Natural killer cell (primary cell): Measurements from ENCODE around the gene UBXN6. TPM values are rescaled to one million over a fixed set of nuclear protein-coding genes. Genes with fewer than 3 reads are reported as not detected.

ENCODE experiments used
- ATAC-seq, 3 donors: fragments of 150-1000 bp in 2 of 3; fragments of 200-7000 bp in 1 of 3; cut with Tn5 transposase; 1 replicate in 1 of 3; 2 replicates in 2 of 3; pipeline ENCODE4 v1.10.0; 2021; ENCODE audit warnings: mild to moderate bottlenecking in 2 of 3, moderate library complexity in 2 of 3
- DNase-seq, 2 donors: peaks; one replicate each; pipeline versions ENCODE4 v3.0.0 to v3.0.0-alpha.2; 2013 to 2021; ENCODE audit warnings: mixed read lengths in 1 of 2
- H3K27ac ChIP-seq: one replicate; pipeline ENCODE4 v1.5.1; 2013; ENCODE audit warnings: mild to moderate bottlenecking, low read length
- H3K27me3 ChIP-seq: one replicate; pipeline ENCODE4 v1.6.1; 2013; ENCODE audit warnings: low read length; ENCODE audit not compliant: control insufficient read depth, insufficient read depth
- H3K36me3 ChIP-seq: one replicate; pipeline ENCODE4 v1.6.1; 2013; ENCODE audit warnings: low read length; ENCODE audit not compliant: control insufficient read depth, insufficient read depth
- H3K4me1 ChIP-seq: one replicate; pipeline ENCODE4 v1.6.1; 2013; ENCODE audit warnings: low read length; ENCODE audit not compliant: control insufficient read depth, insufficient read depth
- H3K4me3 ChIP-seq: one replicate; pipeline ENCODE4 v1.5.1; 2013; ENCODE audit warnings: low read length
- H3K9me3 ChIP-seq: one replicate; pipeline ENCODE4 v1.6.1; 2013; ENCODE audit warnings: low read length; ENCODE audit not compliant: control insufficient read depth, insufficient read depth
- H3K27ac Mint-ChIP-seq, 2 donors: one replicate each; pipeline ENCODE4 v1.8.0; 2022; ENCODE audit warnings: mild to moderate bottlenecking in 2 of 2, mixed read lengths in 2 of 2, moderate library complexity in 1 of 2
- H3K27me3 Mint-ChIP-seq, 2 donors: one replicate each; pipeline ENCODE4 v1.8.0; 2022; ENCODE audit warnings: low read depth in 2 of 2, mixed read lengths in 2 of 2
- H3K36me3 Mint-ChIP-seq: one replicate; pipeline ENCODE4 v1.8.0; 2022; ENCODE audit warnings: mixed read lengths
- H3K4me1 Mint-ChIP-seq, 2 donors: one replicate each; pipeline ENCODE4 v1.8.0; 2022; ENCODE audit warnings: mixed read lengths in 2 of 2
- H3K4me3 Mint-ChIP-seq: one replicate; pipeline ENCODE4 v1.8.0; 2022; ENCODE audit warnings: mild to moderate bottlenecking, moderate library complexity, mixed read lengths
- H3K9me3 Mint-ChIP-seq, 2 donors: one replicate each; pipeline ENCODE4 v1.8.0; 2022; ENCODE audit warnings: mixed read lengths in 2 of 2
- WGBS: methylation state at CpG from one replicate; pipeline ENCODE4 v1.1.7; 2013; ENCODE audit warnings: missing lambda C conversion rate; ENCODE audit not compliant: insufficient coverage; 5-methylcytosine and 5-hydroxymethylcytosine counted together
- intact Hi-C: fragments of 100-400 bp; cut with micrococcal nuclease; formaldehyde crosslinking; loops from one replicate; pipeline ENCODE4 v1.14.2; 2022
- total RNA-seq, 4 donors: library from RNA; stranded (reverse); fragments of 120-200 nt in 1 of 4; gene quantifications; one replicate each; pipeline versions ENCODE4 v1.2.3 to v1.2.4, GENCODE V29; 2013 to 2022
- TF ChIP-seq, protein P1 (sequence below): fragments of 200-600 bp; IDR thresholded peaks from one replicate; pipeline ENCODE4 v1.8.0; 2022; ENCODE audit warnings: antibody characterized with exemption

UBXN6 gene
- total RNA-seq, 3 donors from 2014 or later (not counting 1 experiment from before 2014, with no cell fraction given): 54.3 to 67.7 (median 63.3) TPM

GRCh38 chr19:4423416-4424126 is 34.0 kb downstream of the UBXN6 start:
- no peaks in the 10 kb centered on the region for H3K27me3 ChIP-seq
- Mint-ChIP-seq H3K27me3 (no peaks in the 10 kb centered on the region), H3K4me3 (no peak overlapping the region), H3K27ac (no peak overlapping the region), H3K4me1 (no peaks in the 10 kb centered on the region), H3K9me3 (no peaks in the 10 kb centered on the region), H3K36me3 (no peaks in the 10 kb centered on the region)
- peaks cover 13% of the 10 kb centered on the region for H3K36me3 ChIP-seq
- intact Hi-C loops: no loop called here
- H3K9me3 ChIP-seq: no peaks in the 10 kb centered on the region
- no peak for ATAC-seq
- no peak overlapping the region for H3K4me3 ChIP-seq
- WGBS: 87% methylated on average over 16 of the region's 16 CpGs
- TF ChIP-seq, protein P1, sequence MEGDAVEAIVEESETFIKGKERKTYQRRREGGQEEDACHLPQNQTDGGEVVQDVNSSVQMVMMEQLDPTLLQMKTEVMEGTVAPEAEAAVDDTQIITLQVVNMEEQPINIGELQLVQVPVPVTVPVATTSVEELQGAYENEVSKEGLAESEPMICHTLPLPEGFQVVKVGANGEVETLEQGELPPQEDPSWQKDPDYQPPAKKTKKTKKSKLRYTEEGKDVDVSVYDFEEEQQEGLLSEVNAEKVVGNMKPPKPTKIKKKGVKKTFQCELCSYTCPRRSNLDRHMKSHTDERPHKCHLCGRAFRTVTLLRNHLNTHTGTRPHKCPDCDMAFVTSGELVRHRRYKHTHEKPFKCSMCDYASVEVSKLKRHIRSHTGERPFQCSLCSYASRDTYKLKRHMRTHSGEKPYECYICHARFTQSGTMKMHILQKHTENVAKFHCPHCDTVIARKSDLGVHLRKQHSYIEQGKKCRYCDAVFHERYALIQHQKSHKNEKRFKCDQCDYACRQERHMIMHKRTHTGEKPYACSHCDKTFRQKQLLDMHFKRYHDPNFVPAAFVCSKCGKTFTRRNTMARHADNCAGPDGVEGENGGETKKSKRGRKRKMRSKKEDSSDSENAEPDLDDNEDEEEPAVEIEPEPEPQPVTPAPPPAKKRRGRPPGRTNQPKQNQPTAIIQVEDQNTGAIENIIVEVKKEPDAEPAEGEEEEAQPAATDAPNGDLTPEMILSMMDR: no peak
- DNase-seq: no peak
- H3K27ac ChIP-seq: no peak overlapping the region
- H3K4me1 ChIP-seq: no peaks in the 10 kb centered on the region

DNA sequence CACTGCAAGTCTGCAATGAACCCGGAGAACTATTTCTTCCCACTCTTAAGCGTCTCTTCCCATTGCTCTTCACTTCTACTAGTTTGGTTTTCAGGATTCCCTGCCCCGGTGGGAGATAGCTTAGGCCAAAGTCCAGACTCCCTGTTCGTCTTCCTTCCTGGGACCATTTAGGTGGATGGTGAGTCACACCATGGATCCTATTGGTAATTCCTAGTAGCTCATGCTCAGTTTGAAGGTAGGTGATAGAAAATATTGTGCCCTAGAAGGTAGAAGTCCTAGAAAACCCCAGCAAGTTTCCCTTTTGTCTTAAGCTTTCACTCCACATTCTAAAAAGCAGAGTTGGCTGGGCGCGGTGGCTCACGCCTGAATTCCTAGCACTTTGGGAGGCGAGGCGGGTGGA is 41.3 kb downstream of the UBXN6 start:
- H3K27ac Mint-ChIP-seq: no peak overlapping the region
- no peak overlapping the region for H3K27ac ChIP-seq
- H3K4me1 ChIP-seq: no peaks in the 10 kb centered on the region
- no peaks in the 10 kb centered on the region for H3K27me3 Mint-ChIP-seq
- intact Hi-C loops: no loop called here
- H3K4me3 ChIP-seq: no peak overlapping the region
- no peak for DNase-seq
- no peak for ATAC-seq
- H3K9me3 Mint-ChIP-seq: no peaks in the 10 kb centered on the region
- no peaks in the 10 kb centered on the region for H3K9me3 ChIP-seq
- no peaks in the 10 kb centered on the region for H3K27me3 ChIP-seq
- no peaks in the 10 kb centered on the region for H3K4me1 Mint-ChIP-seq
- TF ChIP-seq, protein P1: no peak
- H3K36me3 Mint-ChIP-seq: no peaks in the 10 kb centered on the region
- no peak overlapping the region for H3K4me3 Mint-ChIP-seq
- WGBS: 91% methylated on average over 9 of the region's 9 CpGs
- H3K36me3 ChIP-seq: peaks cover 2% of the 10 kb centered on the region

- Histone ChIP-seq H3K9me3 (no peaks in the 10 kb centered on the region), H3K4me1 (no peaks in the 10 kb centered on the region), H3K4me3 (no peak overlapping the region), H3K27me3 (no peaks in the 10 kb centered on the region), H3K36me3 (peaks cover 2% of the 10 kb centered on the region), H3K27ac (no peak overlapping the region)
- Mint-ChIP-seq H3K9me3 (no peaks in the 10 kb centered on the region), H3K36me3 (no peaks in the 10 kb centered on the region), H3K27ac (no peak overlapping the region), H3K4me1 (no peaks in the 10 kb centered on the region), H3K4me3 (no peak overlapping the region), H3K27me3 (no peaks in the 10 kb centered on the region)
- no peak for ATAC-seq
- intact Hi-C loops: no loop called here
- TF ChIP-seq, protein P1: no peak
- 91% methylated on average over 10 of the region's 10 CpGs for WGBS
- no peak for DNase-seq
These were observed 42.2 kb downstream of the UBXN6 start for GRCh38 chr19:4415352-4415751.

DNA sequence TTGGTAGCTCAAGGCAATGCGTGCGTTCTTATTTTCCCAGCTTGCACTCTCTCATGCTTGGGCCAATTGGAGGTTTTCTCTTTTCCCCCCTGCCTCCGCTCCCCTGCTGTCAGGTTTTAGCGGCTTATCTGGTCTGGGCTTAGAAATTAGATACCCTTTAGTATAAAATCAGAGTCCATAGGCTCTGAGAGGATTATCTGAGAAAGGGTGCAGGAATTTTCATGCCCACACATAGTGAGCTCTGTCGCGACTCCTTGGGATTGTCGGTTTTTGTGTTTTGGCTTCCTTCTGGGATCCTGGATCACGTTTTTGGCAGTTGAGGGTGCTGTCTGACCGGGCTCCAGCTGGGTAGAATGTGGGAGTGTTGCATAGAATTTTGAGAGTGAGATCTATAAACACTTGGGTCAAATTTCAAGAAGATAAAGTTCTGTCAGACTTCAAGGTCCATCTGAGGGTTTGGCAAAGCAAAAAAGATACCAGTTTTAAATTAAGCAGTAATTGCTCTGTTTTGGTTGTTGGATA is 42.7 kb downstream of the UBXN6 start:
- TF ChIP-seq, protein P1: no peak
- H3K9me3 ChIP-seq: no peaks in the 10 kb centered on the region
- H3K4me3 Mint-ChIP-seq: no peak overlapping the region
- WGBS: 96% methylated on average over 9 of the region's 9 CpGs
- intact Hi-C loops: no loop called here
- no peak overlapping the region for H3K27ac Mint-ChIP-seq
- no peak for DNase-seq
- no peak for ATAC-seq
- H3K4me1 Mint-ChIP-seq: no peaks in the 10 kb centered on the region
- H3K27ac ChIP-seq: no peak overlapping the region
- H3K27me3 ChIP-seq: no peaks in the 10 kb centered on the region
- H3K4me1 ChIP-seq: no peaks in the 10 kb centered on the region
- H3K36me3 ChIP-seq: peaks cover 4% of the 10 kb centered on the region
- no peak overlapping the region for H3K4me3 ChIP-seq
- H3K27me3 Mint-ChIP-seq: no peaks in the 10 kb centered on the region
- no peaks in the 10 kb centered on the region for H3K36me3 Mint-ChIP-seq
- H3K9me3 Mint-ChIP-seq: no peaks in the 10 kb centered on the region
